Endometrium (tissue), 2 donors: Measurements from ENCODE around the gene PDGFD.

Experiments used
- FAIRE-seq: peaks from 2 replicates; lab custom pipeline; 2012; peaks lifted over from hg19 to GRCh38; lab: Jason Lieb, UNC
- donor health status: control.
- donor health status: control.

Gene PDGFD

DNA sequence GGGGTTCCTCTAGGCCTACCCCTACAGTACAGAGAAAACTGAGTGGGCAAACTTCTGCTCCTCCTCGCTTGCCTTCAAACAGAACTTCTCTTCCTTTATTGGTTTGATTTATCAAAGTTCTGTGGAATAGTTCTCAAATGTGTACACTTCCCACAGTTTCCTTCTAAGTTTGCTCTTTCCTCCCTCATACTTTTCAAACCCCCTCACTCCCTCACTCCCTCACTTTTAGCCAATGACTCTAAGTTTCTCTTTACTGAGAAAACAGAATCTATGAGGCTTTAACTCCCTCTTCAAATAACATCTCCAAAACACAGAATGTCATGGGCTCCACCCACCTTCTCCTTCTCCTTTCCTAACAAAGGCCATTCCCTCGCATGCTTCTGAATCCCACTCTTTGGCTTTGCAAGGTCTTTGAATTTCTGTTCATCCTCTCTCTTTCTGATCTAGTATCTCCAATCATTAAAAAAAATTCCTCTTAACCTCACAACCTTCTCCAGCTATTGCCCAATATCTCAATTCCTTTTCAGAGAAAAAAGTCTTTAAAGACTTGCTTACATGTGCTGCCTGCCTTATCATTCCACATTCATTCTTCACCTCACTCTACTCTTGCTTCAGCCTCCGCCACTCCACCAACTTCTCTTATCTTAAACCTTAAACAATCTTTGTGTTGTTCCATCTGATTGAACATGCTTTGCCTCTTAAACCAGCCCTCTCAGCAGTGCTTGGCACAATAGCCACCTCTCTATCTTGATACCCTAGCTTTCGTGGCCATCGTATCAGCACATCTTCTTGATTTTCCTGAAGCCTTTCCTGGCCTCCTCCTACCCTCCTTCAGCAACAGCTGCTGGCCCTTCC, 70.3 kb downstream of the PDGFD start:
- no peak for FAIRE-seq

DNA sequence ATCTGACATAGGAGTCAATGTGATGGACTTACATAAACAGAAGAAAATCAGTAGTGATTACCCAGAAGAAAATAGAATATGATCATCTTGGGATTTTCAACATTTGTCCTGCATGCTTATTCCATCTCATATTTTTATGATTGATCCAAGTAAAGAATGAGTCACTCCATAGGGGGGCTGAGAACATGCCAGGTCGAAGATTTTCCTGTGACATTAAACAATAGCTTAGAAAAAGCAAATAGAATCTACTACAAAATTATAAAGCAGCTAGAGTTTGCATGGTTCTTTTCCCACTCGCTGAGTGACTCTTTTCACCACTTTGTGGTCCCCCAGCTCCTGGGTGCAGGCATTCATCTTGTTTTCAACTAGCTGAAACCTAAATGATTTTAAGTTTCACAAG, 71.2 kb downstream of the PDGFD start:
- no peak for FAIRE-seq

GRCh38 chr11:104091281-104092096, 72.5 kb downstream of the PDGFD start:
- no peak for FAIRE-seq

DNA sequence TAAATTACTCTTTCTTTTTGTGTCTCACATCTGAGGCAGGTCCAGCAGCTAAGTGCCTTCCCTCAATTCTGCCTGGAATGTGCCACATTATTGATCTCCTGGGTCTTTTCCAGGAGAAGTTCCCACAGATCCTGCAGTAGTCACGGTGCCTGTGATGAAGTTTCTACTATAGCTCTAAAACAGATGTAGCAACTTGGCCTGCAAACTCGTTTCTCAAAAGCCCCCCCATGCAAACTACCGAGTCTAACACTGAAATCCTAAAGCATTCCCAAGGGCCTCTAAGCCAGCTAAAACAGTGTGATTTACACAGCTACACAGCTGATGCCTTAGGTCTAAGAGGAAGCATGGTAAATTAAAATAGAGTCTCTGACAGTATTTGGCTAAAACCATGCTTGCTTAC, 73.2 kb downstream of the PDGFD start:
- no peak for FAIRE-seq

GRCh38 chr11:104089481-104089880, 74.5 kb downstream of the PDGFD start:
- no peak for FAIRE-seq

DNA sequence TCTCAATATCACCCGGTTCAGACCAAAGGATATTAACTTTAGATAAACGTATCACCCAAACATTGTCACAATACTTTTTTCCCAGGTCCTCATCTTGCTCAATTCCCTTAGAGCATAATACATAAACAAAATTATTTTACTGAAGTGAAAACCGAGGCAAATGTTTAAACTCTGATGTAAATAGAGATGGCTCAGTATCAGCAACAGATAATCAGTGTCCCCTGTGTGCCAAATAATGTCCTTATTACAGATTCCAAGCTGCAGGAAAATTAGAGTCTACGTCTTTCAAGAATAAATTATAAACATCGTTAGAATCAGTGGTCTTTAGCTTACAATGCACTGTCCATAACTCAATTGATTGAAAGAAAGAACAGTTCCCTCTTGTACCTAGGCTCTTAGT, 77.3 kb downstream of the PDGFD start:
- no peak for FAIRE-seq

- FAIRE-seq = no peak
Measured at GRCh38 chr11:104078995-104079394, 85.0 kb downstream of the PDGFD start.

DNA sequence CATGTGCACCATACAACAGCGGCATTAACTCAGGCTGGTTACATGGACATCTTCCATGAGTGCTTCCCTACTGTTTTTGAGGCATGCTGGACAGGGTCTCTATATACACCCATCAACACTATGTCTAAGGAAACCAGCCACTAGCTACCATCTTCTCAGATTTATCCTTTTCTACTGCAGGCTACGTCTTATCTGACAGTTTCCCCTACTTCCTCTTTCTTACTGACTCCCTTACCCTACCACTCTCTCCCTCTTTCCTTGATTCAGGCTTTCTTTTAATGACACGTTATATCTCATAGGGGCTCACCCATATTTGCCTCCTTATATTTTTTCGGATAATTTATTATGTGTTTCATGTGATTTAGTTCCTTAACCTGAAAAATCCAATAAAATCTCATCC, 85.7 kb downstream of the PDGFD start:
- no peak for FAIRE-seq

DNA sequence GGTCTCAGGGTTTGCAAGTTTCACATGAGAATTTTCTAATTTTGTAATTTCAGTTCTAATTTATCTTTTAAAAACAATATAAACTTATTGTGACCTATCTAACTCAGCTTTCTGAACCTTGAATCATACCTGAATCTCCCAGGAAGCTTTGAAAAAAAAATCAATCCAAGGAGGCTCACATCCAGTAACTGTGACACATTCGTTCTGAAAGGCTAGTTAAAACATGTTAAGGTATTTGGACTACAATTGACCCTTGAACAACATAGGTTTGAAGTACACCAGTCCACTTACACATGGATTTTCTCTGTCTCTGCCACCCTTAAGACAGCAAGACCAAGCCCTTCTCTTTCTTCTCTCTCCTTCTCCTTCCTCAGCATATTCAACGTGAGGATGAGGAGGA, 87.5 kb downstream of the PDGFD start:
- no peak for FAIRE-seq

DNA sequence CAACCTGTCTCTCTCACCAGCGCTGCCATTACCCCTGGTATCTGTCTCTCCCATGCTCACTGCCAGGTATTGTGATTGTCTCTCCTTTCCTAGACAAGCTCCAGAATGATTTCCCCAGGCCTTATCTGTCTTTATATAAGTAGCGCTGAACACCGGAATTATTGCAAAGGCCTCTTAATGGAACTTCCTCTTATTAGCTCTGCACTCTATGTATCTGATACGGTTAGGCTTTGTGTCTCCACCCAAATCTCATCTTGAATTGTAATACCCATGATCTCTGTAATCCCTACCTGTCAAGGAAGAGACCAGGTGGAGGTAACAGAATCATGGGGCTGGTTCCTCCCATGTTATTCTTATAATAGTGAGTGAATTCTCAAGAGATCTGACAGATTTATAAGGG, 88.2 kb downstream of the PDGFD start:
- FAIRE-seq = no peak

DNA sequence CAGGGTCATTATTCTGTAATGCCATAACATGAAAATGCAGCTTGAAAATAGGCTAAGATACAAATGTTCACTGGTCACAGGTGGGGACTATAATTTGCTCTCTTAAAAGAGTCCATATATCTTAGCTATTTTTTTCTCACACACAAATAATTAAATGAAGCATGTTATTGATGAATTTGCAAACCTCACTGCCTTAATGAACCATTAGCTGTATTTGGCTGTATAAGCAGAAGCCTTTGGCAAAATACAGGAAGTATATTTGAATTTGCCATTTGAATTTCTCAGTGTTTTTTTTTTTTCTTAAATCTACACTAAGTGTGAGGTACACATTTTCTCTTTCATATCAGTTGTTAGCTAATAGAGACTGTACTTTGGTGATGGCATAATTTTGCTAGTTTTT, 88.9 kb downstream of the PDGFD start:
- FAIRE-seq = no peak

GRCh38 chr11:104073950-104074705, 89.8 kb downstream of the PDGFD start:
- FAIRE-seq = no peak

DNA sequence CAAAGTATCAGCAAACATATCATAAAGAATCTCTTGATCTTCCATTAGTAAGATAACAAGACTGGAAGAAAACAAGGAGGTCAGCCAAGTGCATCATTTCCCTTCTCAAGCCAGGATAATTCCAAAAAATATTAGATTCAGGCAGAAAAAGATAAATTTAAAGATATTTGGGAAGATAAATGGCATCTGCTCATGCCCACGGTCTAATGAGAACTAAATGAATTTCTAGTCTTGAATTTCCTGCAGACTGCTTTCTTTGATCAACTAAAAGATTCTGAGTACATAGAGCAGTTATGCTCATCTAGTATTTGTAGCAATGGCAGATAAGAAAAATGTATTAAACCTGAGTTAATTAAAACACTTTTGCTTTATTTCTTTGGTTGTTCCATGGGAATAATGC, 96.4 kb downstream of the PDGFD start:
- no peak for FAIRE-seq

GRCh38 chr11:104064034-104064630, 99.8 kb downstream of the PDGFD start:
- FAIRE-seq = no peak

DNA sequence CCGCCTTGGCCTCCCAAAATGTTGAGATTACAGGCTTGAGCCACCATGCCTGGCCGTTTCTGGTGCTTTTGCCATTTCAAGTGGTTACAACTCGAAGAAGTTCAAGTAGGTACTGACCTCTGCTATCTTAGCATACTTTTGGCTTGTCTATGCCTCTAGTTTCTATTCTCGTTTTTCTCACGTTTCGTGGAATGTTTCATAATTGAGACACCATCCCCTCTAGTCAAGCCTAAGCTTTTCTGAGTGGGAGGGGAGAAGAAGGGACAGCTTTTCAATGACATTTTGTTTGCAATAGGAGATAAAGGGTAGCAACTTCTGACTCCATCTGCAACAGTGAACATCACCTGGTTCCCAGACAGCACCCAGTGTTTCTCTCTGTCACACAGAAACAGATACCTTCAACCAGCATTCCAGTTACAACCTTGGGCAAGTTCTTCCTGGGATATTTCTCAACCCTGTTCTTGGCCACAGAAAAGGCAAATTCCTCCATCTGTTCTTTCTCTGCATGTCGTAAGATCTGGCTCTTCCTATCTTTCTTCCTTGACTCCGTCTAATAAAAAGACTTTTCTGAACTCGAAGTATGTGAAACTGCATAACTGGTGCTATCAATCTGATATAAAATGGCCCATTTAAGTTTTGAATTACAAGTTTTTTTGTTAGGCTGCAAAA, 102.0 kb downstream of the PDGFD start:
- no peak for FAIRE-seq

DNA sequence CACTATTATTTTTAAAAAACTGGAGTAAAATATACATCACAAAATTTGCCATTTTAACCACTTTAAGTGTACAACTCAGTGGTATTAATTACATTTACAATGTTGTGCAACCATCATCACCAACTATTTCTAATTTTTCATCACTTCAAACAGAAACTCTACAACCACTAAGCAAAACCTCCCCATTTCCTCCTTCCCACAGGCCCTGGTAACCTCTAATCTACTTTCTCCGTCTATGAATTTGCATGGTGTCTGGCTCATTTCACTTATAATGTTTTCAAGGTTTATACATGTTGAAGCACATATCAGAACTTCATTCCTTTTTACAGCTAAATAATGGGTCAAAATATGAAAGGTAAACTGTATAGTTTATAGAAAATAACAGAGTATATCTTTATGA, 103.1 kb downstream of the PDGFD start:
- FAIRE-seq = no peak

GRCh38 chr11:104060004-104060794, 103.7 kb downstream of the PDGFD start:
- FAIRE-seq = no peak

DNA sequence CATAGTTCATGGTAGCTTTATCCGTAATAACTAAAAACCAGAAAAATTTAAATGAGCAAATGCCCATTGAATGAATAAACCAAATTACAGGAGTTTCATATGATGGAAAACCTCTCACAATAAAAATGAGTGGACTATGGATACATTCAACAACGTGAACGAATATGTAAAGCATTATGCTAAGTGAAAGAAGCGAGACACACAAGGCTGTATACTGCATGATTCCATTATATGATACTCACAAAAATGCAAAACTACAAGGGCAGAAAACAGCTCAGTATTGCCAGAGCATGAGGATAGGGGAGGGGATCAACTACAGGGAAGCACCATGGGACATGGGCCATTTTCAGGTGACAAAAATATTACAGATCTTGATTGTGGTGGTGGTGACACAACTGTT, 105.3 kb downstream of the PDGFD start:
- no peak for FAIRE-seq

- no peak for FAIRE-seq
Measured at GRCh38 chr11:104057908-104058307, 106.0 kb downstream of the PDGFD start.

DNA sequence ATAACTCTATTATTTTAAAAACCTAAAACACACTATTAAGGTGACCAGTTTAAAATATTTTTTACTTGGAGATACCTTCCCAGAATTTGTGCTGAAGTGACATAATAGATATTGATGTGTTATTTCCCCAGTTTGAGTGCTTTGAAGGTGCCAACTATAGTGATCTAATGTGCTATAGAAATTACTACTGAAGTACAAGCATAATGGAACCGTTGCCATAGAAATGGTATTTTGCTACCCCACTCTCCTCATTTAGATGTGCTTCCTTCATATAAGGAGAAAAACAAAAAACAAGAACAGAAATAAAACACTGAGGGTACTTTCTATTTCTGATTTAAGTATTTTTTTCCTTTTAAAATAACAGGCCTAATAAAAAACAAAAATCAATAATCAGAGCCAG, 108.4 kb downstream of the PDGFD start:
- FAIRE-seq = no peak
